ENCODE results near the gene UBE2D2. TPM values are rescaled to one million over a fixed set of nuclear protein-coding genes. Genes with fewer than 3 reads are reported as not detected.

Gene UBE2D2
- total RNA-seq, 4 donors from 2014 or later = 98.5 to 199 (median 131) TPM

DNA sequence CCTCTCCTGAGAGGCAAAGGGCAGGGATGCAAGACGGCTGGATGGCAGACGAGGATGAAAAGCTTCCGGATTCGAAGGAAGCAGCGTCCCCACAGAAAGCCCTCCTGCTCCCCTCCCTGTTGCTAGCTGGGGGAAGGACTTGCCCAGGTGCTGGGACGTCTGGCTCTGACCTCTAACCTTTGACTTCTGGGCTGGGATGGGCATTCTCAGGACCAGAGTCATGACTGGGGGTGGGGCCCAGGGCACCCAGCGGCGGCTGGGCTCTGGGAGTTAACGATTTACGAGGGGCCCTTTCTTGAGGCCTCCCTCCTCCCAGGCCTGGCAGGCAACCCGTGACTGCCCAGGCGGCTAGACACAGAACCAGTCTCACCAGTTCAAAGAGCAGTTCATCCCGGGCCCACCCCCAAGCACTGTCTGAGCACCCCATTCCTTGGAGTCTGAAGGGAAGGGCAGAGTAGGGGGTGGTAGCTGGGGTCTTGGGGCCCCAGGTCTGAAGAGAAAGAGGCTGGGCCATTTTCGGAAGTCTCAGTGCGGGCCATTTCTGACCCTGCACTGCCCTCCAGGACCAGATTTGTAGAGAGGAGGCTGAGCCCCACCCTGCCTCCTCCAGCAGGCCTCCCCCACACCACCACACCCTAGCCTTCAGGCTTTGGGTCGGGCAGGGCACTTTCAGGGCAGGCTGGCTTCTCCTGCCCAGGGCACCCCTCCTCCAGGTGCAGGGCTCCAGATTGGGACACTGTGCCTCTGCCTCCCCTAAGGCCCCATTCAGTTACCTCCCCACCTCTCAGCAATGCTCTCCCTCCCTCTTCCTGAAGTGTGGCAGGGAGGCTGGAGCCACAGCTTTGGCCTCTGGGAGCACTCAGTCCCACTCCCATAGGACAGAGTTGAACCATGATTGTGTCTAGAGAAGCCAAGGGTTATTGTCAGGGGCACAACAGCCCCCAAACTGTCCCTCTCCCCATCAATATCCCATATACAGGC lies 82.0 kb downstream of the UBE2D2 start:
- peaks cover 66 to 72% of the 10 kb centered on the region in 2 donors for H3K4me1 ChIP-seq
- no peaks in the 10 kb centered on the region for H3K27me3 ChIP-seq
- no peaks in the 10 kb centered on the region for H3K9me3 ChIP-seq
- no peak overlapping the region for H3K4me3 ChIP-seq
- no peaks in the 10 kb centered on the region for H3K36me3 ChIP-seq
- ATAC-seq (no peak), DNase-seq (no peak)
- intact Hi-C loops (cut with DNase I; ENCODE audit: low total_unique reads) (no loop called here), in situ Hi-C loops (cut with MboI; ENCODE audit: low sequenced_read_pairs in 4 of 4) (no loop called here)
- peak overlapping the region; percentile 96 to 99 (median 98) for H3K27ac ChIP-seq
- TF ChIP-seq, protein P1, sequence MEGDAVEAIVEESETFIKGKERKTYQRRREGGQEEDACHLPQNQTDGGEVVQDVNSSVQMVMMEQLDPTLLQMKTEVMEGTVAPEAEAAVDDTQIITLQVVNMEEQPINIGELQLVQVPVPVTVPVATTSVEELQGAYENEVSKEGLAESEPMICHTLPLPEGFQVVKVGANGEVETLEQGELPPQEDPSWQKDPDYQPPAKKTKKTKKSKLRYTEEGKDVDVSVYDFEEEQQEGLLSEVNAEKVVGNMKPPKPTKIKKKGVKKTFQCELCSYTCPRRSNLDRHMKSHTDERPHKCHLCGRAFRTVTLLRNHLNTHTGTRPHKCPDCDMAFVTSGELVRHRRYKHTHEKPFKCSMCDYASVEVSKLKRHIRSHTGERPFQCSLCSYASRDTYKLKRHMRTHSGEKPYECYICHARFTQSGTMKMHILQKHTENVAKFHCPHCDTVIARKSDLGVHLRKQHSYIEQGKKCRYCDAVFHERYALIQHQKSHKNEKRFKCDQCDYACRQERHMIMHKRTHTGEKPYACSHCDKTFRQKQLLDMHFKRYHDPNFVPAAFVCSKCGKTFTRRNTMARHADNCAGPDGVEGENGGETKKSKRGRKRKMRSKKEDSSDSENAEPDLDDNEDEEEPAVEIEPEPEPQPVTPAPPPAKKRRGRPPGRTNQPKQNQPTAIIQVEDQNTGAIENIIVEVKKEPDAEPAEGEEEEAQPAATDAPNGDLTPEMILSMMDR (IDR thresholded peaks at IDR 0.05 in 4 of 5, conservative IDR thresholded peaks at IDR 0.05 in 1 of 5) = no peak
- TF ChIP-seq POLR2A (IDR thresholded peaks at IDR 0.05) = no peak

- Histone ChIP-seq H3K9me3 (no peaks in the 10 kb centered on the region), H3K27me3 (no peaks in the 10 kb centered on the region), H3K27ac (peak overlapping the region; percentile 96 to 99 (median 98)), H3K36me3 (no peaks in the 10 kb centered on the region), H3K4me1 (peaks cover 59 to 64% of the 10 kb centered on the region in 2 donors), H3K4me3 (no peak overlapping the region)
- DNase-seq (peak in 1 of 2 donors; percentile 17), ATAC-seq (no peak)
- in situ Hi-C loops (cut with MboI; ENCODE audit: low sequenced_read_pairs in 4 of 4) = no loop called here
- no peak for TF ChIP-seq POLR2A (IDR thresholded peaks at IDR 0.05)
- TF ChIP-seq, protein P1 (IDR thresholded peaks at IDR 0.05 in 4 of 5, conservative IDR thresholded peaks at IDR 0.05 in 1 of 5) = no peak
- intact Hi-C loops (cut with DNase I; ENCODE audit: low total_unique reads) = no loop called here
These were observed 82.9 kb downstream of the UBE2D2 start for GRCh38 chr5:139644001-139644456.

DNA sequence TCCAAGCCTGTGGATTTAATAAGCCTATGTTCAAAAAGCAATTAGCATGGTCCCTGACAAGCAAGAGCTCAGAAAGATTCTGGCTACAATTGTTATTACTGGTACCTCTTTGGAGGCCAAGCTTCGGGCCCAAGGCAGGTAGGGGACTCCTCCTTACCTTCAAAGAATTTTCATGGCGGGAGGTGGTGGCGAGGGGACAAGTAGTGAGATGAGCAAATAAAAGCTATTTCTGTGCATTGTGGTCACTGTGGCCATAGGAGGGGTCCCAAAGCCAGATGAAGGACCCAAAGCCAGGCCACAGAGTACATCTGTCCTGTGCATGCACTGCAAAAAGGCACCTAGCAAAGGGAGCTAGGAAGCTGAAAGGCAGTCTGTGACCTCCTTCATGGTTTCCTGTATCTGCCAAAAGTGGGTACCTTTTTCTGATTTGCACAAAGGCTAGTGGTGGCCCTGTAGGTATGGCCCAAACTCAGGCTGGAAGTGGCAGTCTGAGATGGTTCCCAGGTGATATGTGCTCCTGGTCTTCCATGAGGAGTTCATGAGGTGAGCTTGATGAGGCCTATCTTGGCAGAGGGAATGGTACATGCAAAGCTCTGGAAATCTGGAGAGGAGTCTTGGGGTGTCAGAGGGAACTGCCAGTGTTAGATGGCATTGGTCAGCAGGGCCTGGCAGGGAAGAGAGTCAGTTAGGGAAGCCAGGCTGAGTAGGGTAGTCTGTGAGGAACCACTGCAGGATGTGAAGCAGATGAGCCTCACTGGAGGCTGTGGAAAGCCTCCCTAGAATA lies 83.7 kb downstream of the UBE2D2 start:
- Histone ChIP-seq H3K9me3 (no peaks in the 10 kb centered on the region), H3K4me1 (peaks cover 51 to 56% of the 10 kb centered on the region in 2 donors), H3K36me3 (no peaks in the 10 kb centered on the region), H3K4me3 (no peak overlapping the region), H3K27me3 (no peaks in the 10 kb centered on the region), H3K27ac (peak overlapping the region in 3 of 4 donors; percentile 96 to 99 (median 97))
- in situ Hi-C loops (cut with MboI; ENCODE audit: low sequenced_read_pairs in 4 of 4) (no loop called here), intact Hi-C loops (cut with DNase I; ENCODE audit: low total_unique reads) (no loop called here)
- ATAC-seq (no peak), DNase-seq (no peak)
- TF ChIP-seq, protein P1 (IDR thresholded peaks at IDR 0.05 in 4 of 5, conservative IDR thresholded peaks at IDR 0.05 in 1 of 5) = no peak
- no peak for TF ChIP-seq POLR2A (IDR thresholded peaks at IDR 0.05)

- H3K27me3 ChIP-seq = no peaks in the 10 kb centered on the region
- H3K27ac ChIP-seq = no peak overlapping the region
- DNase-seq = no peak
- no peaks in the 10 kb centered on the region for H3K36me3 ChIP-seq
- H3K9me3 ChIP-seq = no peaks in the 10 kb centered on the region
- H3K4me1 ChIP-seq = peaks cover 45 to 50% of the 10 kb centered on the region in 2 donors
- TF ChIP-seq, protein P1 (IDR thresholded peaks at IDR 0.05 in 4 of 5, conservative IDR thresholded peaks at IDR 0.05 in 1 of 5) = no peak
- TF ChIP-seq POLR2A (IDR thresholded peaks at IDR 0.05) = no peak
- ATAC-seq = no peak
- intact Hi-C loops (cut with DNase I; ENCODE audit: low total_unique reads) = no loop called here
- in situ Hi-C loops (cut with MboI; ENCODE audit: low sequenced_read_pairs in 4 of 4) = no loop called here
- H3K4me3 ChIP-seq = no peak overlapping the region
These were observed 84.3 kb downstream of the UBE2D2 start for GRCh38 chr5:139645430-139645871.

Measured in gastrocnemius medialis (tissue), 4 donors.